Activated T-cell treated with anti-CD3 and anti-CD28 coated beads, Interleukin-2, amount 50 U/mL, for 72 hours (primary cell): Measurements from ENCODE around the gene XAB2. TPM values are rescaled to one million over a fixed set of nuclear protein-coding genes. Genes with fewer than 3 reads are reported as not detected.
"Not testable (repeated sequence)": the region's sequence is repeated elsewhere in the genome, so short reads cannot be mapped to it uniquely, and the experiment has no call there.

Source experiments
- ATAC-seq, 2 donors: fragments of 150-1000 bp; cut with Tn5 transposase; replicated peaks in 1 of 2; 2 replicates each; pipeline ENCODE4 v1.10.0; 2021; ENCODE audit warnings: moderate library complexity in 2 of 2, mild to moderate bottlenecking in 1 of 2
- DNase-seq, 2 donors: peaks; one replicate each; pipeline ENCODE4 v3.0.0; 2021 to 2022; ENCODE audit warnings: mixed read lengths in 1 of 2
- H3K27ac Mint-ChIP-seq: one replicate; pipeline ENCODE4 v1.8.0; 2022; ENCODE audit warnings: mild to moderate bottlenecking, moderate library complexity, mixed read lengths
- H3K27me3 Mint-ChIP-seq: one replicate; pipeline ENCODE4 v1.8.0; 2022; ENCODE audit warnings: low read depth, mixed read lengths
- H3K36me3 Mint-ChIP-seq, 2 donors: one replicate each; pipeline ENCODE4 v1.8.0; 2022; ENCODE audit warnings: mixed read lengths in 2 of 2, mild to moderate bottlenecking in 1 of 2; ENCODE audit not compliant: insufficient read depth in 2 of 2
- H3K4me1 Mint-ChIP-seq: one replicate; pipeline ENCODE4 v1.8.0; 2022; ENCODE audit warnings: low read depth, mixed read lengths
- H3K4me3 Mint-ChIP-seq, 2 donors: one replicate each; pipeline ENCODE4 v1.8.0; 2022; ENCODE audit warnings: mild to moderate bottlenecking in 2 of 2, mixed read lengths in 2 of 2, moderate library complexity in 2 of 2
- H3K9me3 Mint-ChIP-seq, 2 donors: one replicate each; pipeline ENCODE4 v1.8.0; 2022; ENCODE audit warnings: mixed read lengths in 2 of 2
- total RNA-seq, 2 donors: library from RNA; stranded (reverse); gene quantifications; one replicate each; pipeline ENCODE4 v1.2.3, GENCODE V29; 2022

Gene XAB2
- total RNA-seq, 2 donors from 2014 or later, result 53.3 to 59.3 TPM

DNA sequence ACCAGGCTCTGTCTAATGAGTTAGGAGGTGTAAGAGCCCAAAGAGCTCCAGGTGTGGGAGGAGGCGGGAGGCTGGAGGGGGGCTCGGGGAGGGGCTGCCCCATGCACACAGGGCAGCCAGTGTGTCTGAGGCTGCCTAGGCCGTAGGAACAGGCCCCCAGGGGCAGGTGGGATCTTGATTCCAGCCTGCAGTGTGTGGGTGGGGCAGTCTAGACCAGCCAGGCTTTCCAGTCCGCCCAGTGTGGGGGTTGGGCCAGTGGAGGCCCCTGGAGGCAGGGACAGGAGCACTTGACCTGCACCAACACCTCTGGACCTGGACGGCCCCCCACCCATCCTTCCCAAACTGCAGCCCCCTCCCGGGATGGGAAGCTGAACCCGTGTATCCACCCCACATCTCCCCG, 39.1 kb downstream of the XAB2 start:
- H3K27ac Mint-ChIP-seq, result no peak overlapping the region
- no peak overlapping the region for H3K4me3 Mint-ChIP-seq
- ATAC-seq (no peak), DNase-seq (no peak)
- no peaks in the 10 kb centered on the region for H3K9me3 Mint-ChIP-seq
- H3K36me3 Mint-ChIP-seq, result no peaks in the 10 kb centered on the region
- H3K27me3 Mint-ChIP-seq, result peaks cover 21% of the 10 kb centered on the region
- H3K4me1 Mint-ChIP-seq, result peaks cover 3% of the 10 kb centered on the region

DNA sequence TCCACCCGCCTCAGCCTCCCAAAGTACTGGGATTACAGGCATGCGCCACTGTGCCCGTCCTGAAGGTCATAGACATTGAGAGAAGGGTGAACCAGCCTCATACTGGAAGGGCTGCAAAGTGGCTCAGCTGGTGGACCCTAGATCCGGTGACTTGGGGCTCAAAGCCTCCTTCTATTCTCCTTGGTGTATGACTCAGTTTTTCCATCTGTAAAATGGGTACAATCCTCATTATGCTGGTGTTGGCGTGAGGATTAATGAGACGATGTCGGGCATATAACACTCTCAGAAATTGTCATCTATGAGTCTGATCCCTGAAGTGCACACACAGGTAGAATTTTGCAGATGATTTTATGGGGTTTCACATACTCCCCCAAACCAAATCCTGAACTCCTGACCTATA, 39.5 kb downstream of the XAB2 start:
- DNase-seq (no peak), ATAC-seq (no peak)
- Mint-ChIP-seq H3K4me1 (no peaks in the 10 kb centered on the region), H3K4me3 (no peak overlapping the region), H3K36me3 (no peaks in the 10 kb centered on the region), H3K27ac (no peak overlapping the region), H3K27me3 (peaks cover 16% of the 10 kb centered on the region), H3K9me3 (no peaks in the 10 kb centered on the region)

DNA sequence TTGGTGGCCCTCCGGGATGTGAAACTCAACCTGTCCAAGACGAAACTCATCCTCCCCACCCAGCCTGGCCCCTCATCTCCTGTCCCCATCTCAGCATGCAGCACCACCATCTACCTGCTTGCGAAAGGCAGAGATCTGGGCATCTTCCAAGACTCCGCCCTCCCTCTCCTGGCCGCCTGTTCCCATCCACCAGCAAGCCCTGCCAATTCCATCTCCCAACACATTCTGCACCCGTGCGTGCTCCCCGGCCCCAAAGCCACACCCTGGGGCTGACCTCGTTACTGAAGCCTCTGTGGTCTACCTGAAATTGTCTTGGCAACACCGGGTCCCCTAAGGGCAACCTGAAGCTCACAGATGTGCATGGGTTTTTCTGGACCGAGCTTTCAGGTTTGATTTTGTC, 46.9 kb downstream of the XAB2 start:
- peaks cover under 1% of the 10 kb centered on the region for H3K27me3 Mint-ChIP-seq
- H3K4me3 Mint-ChIP-seq, result no peak overlapping the region
- ATAC-seq, result no peak
- no peak for DNase-seq
- H3K9me3 Mint-ChIP-seq, result no peaks in the 10 kb centered on the region
- H3K4me1 Mint-ChIP-seq, result no peaks in the 10 kb centered on the region
- no peak overlapping the region for H3K27ac Mint-ChIP-seq
- H3K36me3 Mint-ChIP-seq, result no peaks in the 10 kb centered on the region

DNA sequence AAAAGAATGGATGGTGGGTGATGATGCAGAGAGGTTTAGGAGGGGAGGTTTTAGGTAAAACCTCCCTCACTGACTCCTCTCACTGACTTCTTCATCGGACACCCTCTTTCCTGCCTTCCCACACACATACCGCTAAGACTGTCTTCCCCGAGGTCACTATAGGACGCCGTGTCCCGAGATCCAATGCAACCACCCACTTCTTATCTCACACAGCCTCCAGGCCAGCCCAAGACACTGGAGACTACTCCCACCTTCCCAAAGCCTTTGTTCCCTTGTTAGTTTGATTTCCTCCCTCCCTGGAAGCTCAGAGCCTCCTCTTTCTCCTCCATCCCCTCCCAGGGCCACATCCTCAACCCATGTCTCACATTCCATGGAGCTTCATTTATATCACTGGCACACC, 50.2 kb downstream of the XAB2 start:
- no peaks in the 10 kb centered on the region for H3K9me3 Mint-ChIP-seq

DNA sequence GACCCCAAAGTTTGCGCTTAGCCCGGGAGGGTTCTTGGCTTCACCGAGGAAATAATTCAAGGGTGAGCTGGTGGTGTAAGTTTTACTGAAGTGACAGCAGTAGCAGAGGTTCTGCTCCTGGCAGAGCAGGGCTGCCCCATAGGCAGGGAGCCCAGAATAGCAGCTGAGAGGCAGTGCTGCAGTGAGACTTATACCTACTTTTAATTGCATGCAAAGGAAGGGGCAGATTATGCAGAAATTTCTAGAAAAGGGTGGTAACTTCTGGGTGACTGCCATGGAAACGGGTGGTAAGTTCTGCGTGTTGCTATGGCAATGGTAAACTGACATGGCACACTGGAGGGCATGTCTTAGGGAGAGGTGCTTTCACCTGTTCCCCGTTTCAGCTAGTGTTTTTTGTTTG, 51.2 kb downstream of the XAB2 start:
- Mint-ChIP-seq H3K27me3 (peaks cover 10% of the 10 kb centered on the region), H3K27ac (no peak overlapping the region), H3K9me3 (no peaks in the 10 kb centered on the region), H3K4me3 (no peak overlapping the region), H3K36me3 (no peaks in the 10 kb centered on the region), H3K4me1 (no peaks in the 10 kb centered on the region)
- DNase-seq (no peak), ATAC-seq (no peak)

More for the DNA sequence above, 50.2 kb downstream of the XAB2 start:
- ATAC-seq (no peak), DNase-seq (no peak)
- Mint-ChIP-seq H3K4me1 (no peaks in the 10 kb centered on the region), H3K4me3 (no peak overlapping the region), H3K36me3 (no peaks in the 10 kb centered on the region), H3K27ac (no peak overlapping the region), H3K27me3 (peaks cover 10% of the 10 kb centered on the region)

DNA sequence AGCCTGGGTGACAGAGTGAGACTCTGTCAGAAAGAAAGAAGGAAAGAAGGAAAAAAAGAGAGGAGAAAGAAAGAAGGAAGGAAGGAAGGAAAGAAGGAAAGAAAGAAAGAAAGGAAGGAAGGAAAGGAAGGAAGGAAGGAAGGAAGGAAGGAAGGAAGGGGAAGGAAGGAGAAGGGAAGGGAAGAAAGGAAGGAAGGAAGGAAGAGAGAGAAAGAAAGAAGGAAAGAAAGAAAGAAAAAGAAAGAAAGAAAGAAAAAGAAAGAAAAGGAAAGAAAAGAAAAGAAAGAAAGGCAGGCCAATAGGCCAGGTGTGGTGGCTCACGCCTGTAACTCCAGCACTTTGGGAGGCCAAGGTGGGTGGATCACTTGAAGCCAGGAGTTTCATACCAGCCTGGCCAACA, 51.9 kb downstream of the XAB2 start:
- not testable (repeated sequence) for ATAC-seq, H3K4me1 Mint-ChIP-seq, H3K9me3 Mint-ChIP-seq, DNase-seq, H3K36me3 Mint-ChIP-seq, H3K27ac Mint-ChIP-seq, H3K4me3 Mint-ChIP-seq
- peaks cover 10% of the 10 kb centered on the region for H3K27me3 Mint-ChIP-seq

DNA sequence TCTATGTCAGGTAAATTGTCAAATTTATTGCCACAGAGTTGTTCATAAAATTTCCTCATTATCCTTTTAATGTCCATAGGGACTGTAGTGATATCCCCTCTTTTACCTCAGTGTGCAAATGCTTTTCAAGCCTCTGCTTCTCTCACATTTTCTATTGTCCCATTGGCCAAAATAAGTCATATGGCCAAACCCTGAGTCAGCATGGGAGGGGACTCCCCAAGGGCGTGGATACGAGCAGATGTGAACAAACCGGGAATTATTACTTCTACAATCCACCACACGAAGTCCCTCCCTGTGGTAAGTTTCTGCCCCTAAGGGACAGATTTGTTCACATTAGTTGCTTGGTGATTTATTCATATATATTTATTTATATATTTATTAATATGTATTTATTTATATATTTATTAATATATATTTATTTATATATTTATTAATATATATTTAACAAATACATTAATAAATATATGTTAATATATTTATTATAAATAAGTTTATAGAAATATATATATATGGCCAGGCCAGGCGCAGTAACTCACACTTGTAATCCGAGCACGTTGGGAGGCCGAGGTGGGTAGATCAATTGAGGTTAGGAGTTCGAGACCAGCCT, 53.8 kb downstream of the XAB2 start:
- no peaks in the 10 kb centered on the region for H3K9me3 Mint-ChIP-seq
- no peaks in the 10 kb centered on the region for H3K36me3 Mint-ChIP-seq
- H3K4me1 Mint-ChIP-seq, result no peaks in the 10 kb centered on the region
- H3K27ac Mint-ChIP-seq, result no peak overlapping the region
- ATAC-seq (no peak), DNase-seq (no peak)
- peaks cover 10% of the 10 kb centered on the region for H3K27me3 Mint-ChIP-seq
- H3K4me3 Mint-ChIP-seq, result no peak overlapping the region

DNA sequence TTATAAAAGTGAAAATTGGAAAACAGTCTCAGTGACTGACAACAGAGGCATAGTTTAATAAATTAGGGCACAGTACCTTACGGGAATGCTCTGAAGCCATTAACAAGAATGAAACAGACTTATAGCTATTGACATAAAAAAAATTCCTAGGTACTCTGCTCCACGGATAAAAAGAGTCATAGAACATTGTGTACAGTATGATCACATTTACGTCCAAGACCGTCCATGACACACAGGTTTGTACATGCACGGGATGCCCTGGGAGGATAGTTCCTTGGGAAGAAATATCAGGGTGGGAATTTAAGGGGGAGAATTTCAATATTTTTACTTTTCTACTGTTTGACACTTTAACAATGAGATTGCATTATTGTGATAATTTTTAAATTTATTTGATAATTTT, 58.6 kb downstream of the XAB2 start:
- Mint-ChIP-seq H3K27ac (no peak overlapping the region), H3K4me3 (no peak overlapping the region), H3K27me3 (no peaks in the 10 kb centered on the region), H3K4me1 (no peaks in the 10 kb centered on the region), H3K9me3 (no peaks in the 10 kb centered on the region), H3K36me3 (no peaks in the 10 kb centered on the region)
- no peak for ATAC-seq
- DNase-seq, result no peak

Other genes starting within 250 kb of the XAB2 start
- 1 to 10 TPM; 1.1 to 3.4 TPM for gene PEX11G, start 140.5 kb downstream of the XAB2 start, total RNA-seq
- 10 to 100 TPM; 13.6 to 14.1 TPM for gene ZNF358, start 113.4 kb downstream of the XAB2 start, total RNA-seq
- gene MCOLN1, start 106.9 kb downstream of the XAB2 start, total RNA-seq, result 10 to 100 TPM in 1 of 2 donors, 1 to 10 TPM in 1; 9.5 to 11.8 TPM
- gene PNPLA6, start 93.8 kb downstream of the XAB2 start, total RNA-seq, result 100 to 1,000 TPM; 102 to 144 TPM
- gene CAMSAP3, start 33.7 kb downstream of the XAB2 start, total RNA-seq, result 1 to 10 TPM; 1.7 to 2.0 TPM
- 10 to 100 TPM; 65.5 to 74.0 TPM for gene PET100, start 248 bp upstream of the XAB2 start, total RNA-seq
- 1 to 10 TPM; 1.9 to 2.2 TPM for gene PCP2, start 4.2 kb upstream of the XAB2 start, total RNA-seq
- gene STXBP2, start 7.6 kb upstream of the XAB2 start, total RNA-seq, result 100 to 1,000 TPM; 132 TPM
- not detected for gene RETN, start 39.5 kb upstream of the XAB2 start, total RNA-seq
- gene MCEMP1, start 47.5 kb upstream of the XAB2 start, total RNA-seq, result not detected
- gene TRAPPC5, start 51.3 kb upstream of the XAB2 start, total RNA-seq, result 10 to 100 TPM; 73.0 to 78.2 TPM
- gene FCER2, start 72.6 kb upstream of the XAB2 start, total RNA-seq, result 1 to 10 TPM; 2.3 to 7.7 TPM
- not detected for gene CLEC4G, start 102.6 kb upstream of the XAB2 start, total RNA-seq
- not detected for gene CD209, start 118.0 kb upstream of the XAB2 start, total RNA-seq
- not detected for gene CLEC4M, start 133.7 kb upstream of the XAB2 start, total RNA-seq
- gene EVI5L, start 200.7 kb upstream of the XAB2 start, total RNA-seq, result 10 to 100 TPM in 1 of 2 donors, 1 to 10 TPM in 1; 7.8 to 10.4 TPM
- under 1 TPM; 0.63 to 0.96 TPM for gene PRR36, start 244.8 kb upstream of the XAB2 start, total RNA-seq